K562 (cell line): ENCODE measurements around the gene MEGF11.
A peak's percentile ranks its signal among the peaks of the same experiment; 100 is the strongest.

Experiments
- HDGF ChIP-seq: fragments of 450-650 bp; IDR thresholded peaks from 2 replicates; pipeline ENCODE4 v1.6.1; 2016
- KDM2B ChIP-seq: fragments of 250-450 bp; sonication (Bioruptor Pico); IDR thresholded peaks from 2 replicates; pipeline ENCODE4 v1.8.0; 2021; ENCODE audit warnings: mild to moderate bottlenecking, moderate library complexity
- MYC ChIP-seq, 2 experiments: fragments of 250-450 bp in 1 of 2; sonication (Bioruptor Pico) in 1 of 2; IDR thresholded peaks; 2 replicates each; pipeline versions ENCODE4 v1.5.1 to v1.6.1; 2012 to 2021; ENCODE audit warnings: low read depth in 2 of 2, borderline replicate concordance in 1 of 2, improper control_type of control experiment in 1 of 2, low read length in 1 of 2, mild to moderate bottlenecking in 1 of 2, moderate library complexity in 1 of 2
- NR2C2 ChIP-seq, 2 experiments: fragments of 200-800 bp in 1 of 2; sonication (Bioruptor generic) in 1 of 2; sonication (generic) in 1 of 2; formaldehyde crosslinking in 1 of 2; IDR thresholded peaks; 2 replicates each; pipeline versions ENCODE4 v1.6.1 to v1.8.0; 2016 to 2022; ENCODE audit warnings: mild to moderate bottlenecking in 1 of 2, missing compliant biosample characterization in 1 of 2, missing genetic modification characterization in 1 of 2, missing genetic modification reagents in 1 of 2
- NR3C1 ChIP-seq: sonication (generic); formaldehyde crosslinking; IDR thresholded peaks from 2 replicates; pipeline ENCODE4 v1.8.1; 2022; ENCODE audit warnings: missing genetic modification reagents
- POLR2AphosphoS5 ChIP-seq: IDR thresholded peaks from 2 replicates; pipeline ENCODE4 v1.6.1; 2011; ENCODE audit warnings: mild to moderate bottlenecking, low read depth, low read length, moderate library complexity; ENCODE audit not compliant: control insufficient read depth, insufficient read depth
- RERE ChIP-seq: sonication (generic); formaldehyde crosslinking; IDR thresholded peaks from 2 replicates; pipeline ENCODE4 v1.8.0; 2023; ENCODE audit warnings: missing genetic modification reagents, mild to moderate bottlenecking, borderline replicate concordance
- SMARCC2 ChIP-seq: fragments of 450-650 bp; IDR thresholded peaks from 2 replicates; pipeline ENCODE4 v1.6.1; 2017; ENCODE audit warnings: antibody characterized with exemption, moderate library complexity, mild to moderate bottlenecking, low read depth
- TEAD1 ChIP-seq, 2 experiments: fragments of 450-650 bp in 1 of 2; sonication (generic) in 1 of 2; formaldehyde crosslinking; IDR thresholded peaks; 2 replicates each; pipeline versions ENCODE4 v1.4.0 to v1.8.0; 2020 to 2022; ENCODE audit warnings: mild to moderate bottlenecking in 2 of 2, missing genetic modification reagents in 1 of 2
- ZKSCAN8 ChIP-seq: fragments of 200-800 bp; sonication (Bioruptor generic); IDR thresholded peaks from 2 replicates; pipeline ENCODE4 v1.6.1; 2016; ENCODE audit warnings: missing genetic modification characterization, missing compliant biosample characterization
- ZNF518B ChIP-seq: fragments of 250-450 bp; sonication (Bioruptor Pico); IDR thresholded peaks from 2 replicates; pipeline ENCODE4 v1.5.0; 2021; ENCODE audit warnings: mild to moderate bottlenecking, moderate library complexity

- TF ChIP-seq ZKSCAN8 (CRISPR knock-in tag) (no peak), HDGF (no peak), SMARCC2 (no peak), NR2C2 (CRISPR knock-in tag; IDR thresholded peaks at IDR 0.05) (no peak), NR2C2 (tag; IDR thresholded peaks at IDR 0.05) (no peak), POLR2AphosphoS5 (no peak), RERE (CRISPR knock-in tag) (no peak), ZNF518B (CRISPR knock-in tag) (no peak), KDM2B (CRISPR knock-in tag) (peak; percentile 52; the same call in 1 of the 2 replicates), TEAD1 (CRISPR knock-in tag; IDR thresholded peaks at IDR 0.05) (no peak), NR3C1 (no peak), MYC (IDR thresholded peaks at IDR 0.05; ENCODE audit: low read depth, low read length) (no peak), MYC (CRISPR knock-in tag; IDR thresholded peaks at IDR 0.05; ENCODE audit: borderline replicate concordance, low read depth) (no peak)
These were observed 1.5 kb downstream of the MEGF11 start for GRCh38 chr15:66251790-66252684.
